Body of pancreas (tissue), 4 donors: ENCODE measurements around the gene CSTPP1.

Experiments used
- POLR2A ChIP-seq, 3 donors: fragments of 450-650 bp; IDR thresholded peaks; one replicate each; pipeline ENCODE4 v1.6.1; 2016; ENCODE audit warnings: antibody characterized with exemption in 3 of 3, mild to moderate bottlenecking in 2 of 3
- TF ChIP-seq, protein P1 (sequence below), 7 experiments: fragments of 450-650 bp in 4 of 7; fragments of 200-600 bp in 3 of 7; sonication (generic) in 3 of 7; IDR thresholded peaks; one replicate each; pipeline ENCODE4 v1.5.1; 2016 to 2019; ENCODE audit warnings: antibody characterized with exemption in 7 of 7

DNA sequence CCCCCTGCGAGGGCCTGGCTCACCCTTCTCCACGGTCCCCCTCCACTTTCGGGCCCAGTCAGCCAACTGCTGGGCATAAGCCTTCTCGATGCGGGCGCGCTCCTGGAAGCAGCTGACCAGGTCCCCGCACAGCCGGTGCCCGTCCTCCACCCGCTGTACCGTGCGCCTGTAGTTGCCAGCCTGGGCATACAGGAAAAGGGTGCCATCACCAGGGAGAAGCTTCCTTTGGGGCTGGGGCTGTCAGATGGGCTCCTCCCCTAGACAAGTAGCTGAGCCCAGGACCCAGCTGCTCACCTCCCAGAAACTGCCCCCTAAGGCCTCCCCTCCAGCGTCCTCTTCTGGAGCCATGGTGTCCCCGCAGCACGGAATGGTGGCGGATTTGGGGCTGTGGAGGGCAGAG is 245.8 kb downstream of the CSTPP1 start:
- TF ChIP-seq, protein P1, sequence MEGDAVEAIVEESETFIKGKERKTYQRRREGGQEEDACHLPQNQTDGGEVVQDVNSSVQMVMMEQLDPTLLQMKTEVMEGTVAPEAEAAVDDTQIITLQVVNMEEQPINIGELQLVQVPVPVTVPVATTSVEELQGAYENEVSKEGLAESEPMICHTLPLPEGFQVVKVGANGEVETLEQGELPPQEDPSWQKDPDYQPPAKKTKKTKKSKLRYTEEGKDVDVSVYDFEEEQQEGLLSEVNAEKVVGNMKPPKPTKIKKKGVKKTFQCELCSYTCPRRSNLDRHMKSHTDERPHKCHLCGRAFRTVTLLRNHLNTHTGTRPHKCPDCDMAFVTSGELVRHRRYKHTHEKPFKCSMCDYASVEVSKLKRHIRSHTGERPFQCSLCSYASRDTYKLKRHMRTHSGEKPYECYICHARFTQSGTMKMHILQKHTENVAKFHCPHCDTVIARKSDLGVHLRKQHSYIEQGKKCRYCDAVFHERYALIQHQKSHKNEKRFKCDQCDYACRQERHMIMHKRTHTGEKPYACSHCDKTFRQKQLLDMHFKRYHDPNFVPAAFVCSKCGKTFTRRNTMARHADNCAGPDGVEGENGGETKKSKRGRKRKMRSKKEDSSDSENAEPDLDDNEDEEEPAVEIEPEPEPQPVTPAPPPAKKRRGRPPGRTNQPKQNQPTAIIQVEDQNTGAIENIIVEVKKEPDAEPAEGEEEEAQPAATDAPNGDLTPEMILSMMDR (IDR thresholded peaks at IDR 0.05): no peak
- no peak for TF ChIP-seq POLR2A (IDR thresholded peaks at IDR 0.05)
